Endodermal cell (in vitro differentiated cells): ENCODE data around the gene SAMD10. TPM values are rescaled to one million over a fixed set of nuclear protein-coding genes. Genes with fewer than 3 reads are reported as not detected.

ENCODE experiments used
- DNase-seq: peaks from one replicate; pipeline ENCODE4 v3.0.0-alpha.2; 2017
- H3K27ac ChIP-seq: 2 replicates; pipeline ENCODE4 v1.5.1; 2013; ENCODE audit warnings: mild to moderate bottlenecking, low read depth, low read length, moderate library complexity
- H3K27me3 ChIP-seq: 2 replicates; pipeline ENCODE4 v1.6.1; 2013; ENCODE audit warnings: mild to moderate bottlenecking, low read length, moderate library complexity; ENCODE audit not compliant: insufficient read depth, control insufficient read depth, poor library complexity, severe bottlenecking
- H3K36me3 ChIP-seq: 2 replicates; pipeline ENCODE4 v1.7.0; 2013; ENCODE audit warnings: mild to moderate bottlenecking, low read length, moderate library complexity; ENCODE audit not compliant: control insufficient read depth, insufficient read depth
- H3K4me1 ChIP-seq: one replicate; pipeline ENCODE4 v1.7.0; 2013; ENCODE audit warnings: low read length; ENCODE audit not compliant: control insufficient read depth, insufficient read depth
- H3K4me3 ChIP-seq: 2 replicates; pipeline ENCODE4 v1.5.1; 2013; ENCODE audit warnings: mild to moderate bottlenecking, low read length, moderate library complexity
- H3K9ac ChIP-seq: 2 replicates; pipeline ENCODE4 v1.6.1; 2013; ENCODE audit warnings: mild to moderate bottlenecking, low read length, moderate library complexity; ENCODE audit not compliant: poor library complexity, severe bottlenecking; ENCODE audit errors: extremely low read depth
- H3K9me3 ChIP-seq: 2 replicates; pipeline ENCODE4 v1.6.1; 2013; ENCODE audit warnings: mild to moderate bottlenecking, low read length, moderate library complexity; ENCODE audit not compliant: control insufficient read depth
- H3K27ac Mint-ChIP-seq: 2 replicates; pipeline ENCODE4 v1.8.0; 2020; ENCODE audit warnings: mixed read lengths
- H3K27me3 Mint-ChIP-seq: 2 replicates; pipeline ENCODE4 v1.8.0; 2021; ENCODE audit warnings: mild to moderate bottlenecking, mixed read lengths; ENCODE audit not compliant: insufficient read depth
- H3K36me3 Mint-ChIP-seq: 2 replicates; pipeline ENCODE4 v1.8.0; 2020; ENCODE audit warnings: low read depth, mixed read lengths
- H3K4me1 Mint-ChIP-seq: 2 replicates; pipeline ENCODE4 v1.8.0; 2020; ENCODE audit warnings: mixed read lengths
- H3K4me3 Mint-ChIP-seq: 2 replicates; pipeline ENCODE4 v1.8.0; 2020; ENCODE audit warnings: mild to moderate bottlenecking, moderate library complexity, mixed read lengths
- H3K9me3 Mint-ChIP-seq: 2 replicates; pipeline ENCODE4 v1.8.0; 2020; ENCODE audit warnings: mild to moderate bottlenecking, mixed read lengths
- CTCF ChIP-seq: fragments of 200-600 bp; sonication (generic); conservative IDR thresholded peaks from 2 replicates; pipeline ENCODE4 v1.5.0; 2021; ENCODE audit warnings: antibody characterized with exemption, mild to moderate bottlenecking
- WGBS, 2 experiments: methylation state at CpG; one replicate each; pipeline versions ENCODE4 v1.1.5 to v1.1.7; 2013; ENCODE audit warnings: missing lambda C conversion rate in 2 of 2, mixed read lengths in 1 of 2; ENCODE audit not compliant: insufficient coverage in 1 of 2, insufficient read length in 1 of 2; 5-methylcytosine and 5-hydroxymethylcytosine counted together
- total RNA-seq, 2 donors: library from RNA; stranded (reverse); fragmentation: NEBNext Ultra II Directional in 1 of 2; extraction: Animal tissue kit (Norgen Biotek cat#: 25700) in 1 of 2; gene quantifications; 2 replicates in 1 of 2; 3 replicates in 1 of 2; pipeline ENCODE4 v1.2.1, GENCODE V29; 2021

The SAMD10 gene
- total RNA-seq, 2 donors from 2014 or later, result 5.6 to 6.0 TPM

GRCh38 chr20:63951398-63952209 lies 27.8 kb downstream of the SAMD10 start:
- 91 to 95% methylated on average over 8 to 17 of the region's 17 CpGs for WGBS, 2 experiments
- Mint-ChIP-seq H3K36me3 (peaks cover 6% of the 10 kb centered on the region), H3K4me1 (peaks cover 24% of the 10 kb centered on the region), H3K27me3 (no peaks in the 10 kb centered on the region), H3K9me3 (peaks cover 3% of the 10 kb centered on the region), H3K27ac (no peak overlapping the region), H3K4me3 (no peak overlapping the region)
- Histone ChIP-seq H3K36me3 (no peaks in the 10 kb centered on the region), H3K27me3 (no peaks in the 10 kb centered on the region), H3K9ac (no peak overlapping the region), H3K27ac (no peak overlapping the region), H3K4me3 (no peak overlapping the region), H3K9me3 (no peaks in the 10 kb centered on the region), H3K4me1 (peaks cover 7% of the 10 kb centered on the region)
- DNase-seq, result no peak
- no peak for TF ChIP-seq CTCF

- H3K36me3 ChIP-seq, result peaks cover under 1% of the 10 kb centered on the region
- Mint-ChIP-seq H3K9me3 (peaks cover 3% of the 10 kb centered on the region), H3K4me1 (peaks cover 24% of the 10 kb centered on the region), H3K4me3 (no peak overlapping the region), H3K27ac (no peak overlapping the region), H3K36me3 (peaks cover 6% of the 10 kb centered on the region), H3K27me3 (no peaks in the 10 kb centered on the region)
- H3K9ac ChIP-seq, result no peak overlapping the region
- H3K4me1 ChIP-seq, result peaks cover 7% of the 10 kb centered on the region
- WGBS, 2 experiments, result 92 to 93% methylated on average over 10 to 20 of the region's 20 CpGs
- H3K27ac ChIP-seq, result no peak overlapping the region
- no peak for DNase-seq
- H3K27me3 ChIP-seq, result no peaks in the 10 kb centered on the region
- no peaks in the 10 kb centered on the region for H3K9me3 ChIP-seq
- no peak overlapping the region for H3K4me3 ChIP-seq
- no peak for TF ChIP-seq CTCF
Measured at GRCh38 chr20:63950701-63951397, 28.6 kb downstream of the SAMD10 start.

GRCh38 chr20:63947638-63948456 lies 31.6 kb downstream of the SAMD10 start:
- Mint-ChIP-seq H3K27me3 (no peaks in the 10 kb centered on the region), H3K36me3 (peaks cover 17% of the 10 kb centered on the region), H3K4me3 (no peak overlapping the region), H3K9me3 (peaks cover 3% of the 10 kb centered on the region), H3K4me1 (peaks cover 12% of the 10 kb centered on the region), H3K27ac (peak overlapping the region; percentile 44)
- Histone ChIP-seq H3K27ac (peak overlapping the region; percentile 86), H3K9ac (no peak overlapping the region), H3K36me3 (peaks cover 15% of the 10 kb centered on the region), H3K9me3 (no peaks in the 10 kb centered on the region), H3K4me1 (peaks cover 3% of the 10 kb centered on the region), H3K27me3 (no peaks in the 10 kb centered on the region), H3K4me3 (no peak overlapping the region)
- no peak for TF ChIP-seq CTCF
- DNase-seq, result no peak
- WGBS, 2 experiments, result 95 to 97% methylated on average over 22 to 27 of the region's 27 CpGs
